ENCODE data around the gene POPDC2.

The POPDC2 gene

GRCh38 chr3:119669906-119670570 is 9.6 kb upstream of the POPDC2 start:
- no peak for DNase-seq (ENCODE audit: low read depth, low spot score)
- Histone ChIP-seq H3K27me3 (ENCODE audit: control insufficient read depth, insufficient read depth, low read length) (no peaks in the 10 kb centered on the region), H3K27ac (ENCODE audit: low read length) (no peak overlapping the region), H3K4me3 (ENCODE audit: low read length) (no peak overlapping the region), H3K4me1 (ENCODE audit: control insufficient read depth, insufficient read depth, low read length) (no peaks in the 10 kb centered on the region), H3K9me3 (ENCODE audit: control insufficient read depth, insufficient read depth, low read length) (no peaks in the 10 kb centered on the region), H3K36me3 (ENCODE audit: control insufficient read depth, insufficient read depth, low read length) (peaks cover 11% of the 10 kb centered on the region)
- WGBS (ENCODE audit: insufficient coverage, insufficient read length), result no CpG with 5 or more reads among the region's 5 CpGs

GRCh38 chr3:119665954-119666559 is 5.7 kb upstream of the POPDC2 start:
- no peaks in the 10 kb centered on the region for H3K36me3 ChIP-seq (ENCODE audit: control insufficient read depth, insufficient read depth, low read length)
- no peak for DNase-seq (ENCODE audit: low read depth, low spot score)
- H3K27me3 ChIP-seq (ENCODE audit: control insufficient read depth, insufficient read depth, low read length), result no peaks in the 10 kb centered on the region
- H3K4me1 ChIP-seq (ENCODE audit: control insufficient read depth, insufficient read depth, low read length), result no peaks in the 10 kb centered on the region
- no peak overlapping the region for H3K27ac ChIP-seq (ENCODE audit: low read length)
- H3K9me3 ChIP-seq (ENCODE audit: control insufficient read depth, insufficient read depth, low read length), result no peaks in the 10 kb centered on the region
- WGBS (ENCODE audit: insufficient coverage, insufficient read length), result no CpG with 5 or more reads among the region's 6 CpGs
- H3K4me3 ChIP-seq (ENCODE audit: low read length), result no peak overlapping the region

- Histone ChIP-seq H3K27ac (ENCODE audit: low read length) (no peak overlapping the region), H3K4me3 (ENCODE audit: low read length) (no peak overlapping the region), H3K27me3 (ENCODE audit: control insufficient read depth, insufficient read depth, low read length) (no peaks in the 10 kb centered on the region), H3K4me1 (ENCODE audit: control insufficient read depth, insufficient read depth, low read length) (no peaks in the 10 kb centered on the region), H3K9me3 (ENCODE audit: control insufficient read depth, insufficient read depth, low read length) (no peaks in the 10 kb centered on the region), H3K36me3 (ENCODE audit: control insufficient read depth, insufficient read depth, low read length) (no peaks in the 10 kb centered on the region)
- no CpG with 5 or more reads among the region's 4 CpGs for WGBS (ENCODE audit: insufficient coverage, insufficient read length)
- DNase-seq (ENCODE audit: low read depth, low spot score), result no peak
Measured at GRCh38 chr3:119664850-119665379, 4.5 kb upstream of the POPDC2 start.

GRCh38 chr3:119664370-119664769 is 4.0 kb upstream of the POPDC2 start:
- Histone ChIP-seq H3K27me3 (ENCODE audit: control insufficient read depth, insufficient read depth, low read length) (no peaks in the 10 kb centered on the region), H3K9me3 (ENCODE audit: control insufficient read depth, insufficient read depth, low read length) (no peaks in the 10 kb centered on the region), H3K36me3 (ENCODE audit: control insufficient read depth, insufficient read depth, low read length) (no peaks in the 10 kb centered on the region), H3K4me3 (ENCODE audit: low read length) (no peak overlapping the region), H3K27ac (ENCODE audit: low read length) (no peak overlapping the region), H3K4me1 (ENCODE audit: control insufficient read depth, insufficient read depth, low read length) (no peaks in the 10 kb centered on the region)
- WGBS (ENCODE audit: insufficient coverage, insufficient read length), result no CpG with 5 or more reads among the region's 4 CpGs
- DNase-seq (ENCODE audit: low read depth, low spot score), result no peak

- no CpG with 5 or more reads among the region's 2 CpGs for WGBS (ENCODE audit: insufficient coverage, insufficient read length)
- Histone ChIP-seq H3K9me3 (ENCODE audit: control insufficient read depth, insufficient read depth, low read length) (no peaks in the 10 kb centered on the region), H3K4me3 (ENCODE audit: low read length) (no peak overlapping the region), H3K4me1 (ENCODE audit: control insufficient read depth, insufficient read depth, low read length) (no peaks in the 10 kb centered on the region), H3K27me3 (ENCODE audit: control insufficient read depth, insufficient read depth, low read length) (no peaks in the 10 kb centered on the region), H3K36me3 (ENCODE audit: control insufficient read depth, insufficient read depth, low read length) (no peaks in the 10 kb centered on the region), H3K27ac (ENCODE audit: low read length) (no peak overlapping the region)
- no peak for DNase-seq (ENCODE audit: low read depth, low spot score)
Measured at GRCh38 chr3:119663885-119664284, 3.5 kb upstream of the POPDC2 start.

GRCh38 chr3:119662604-119663373 is 2.4 kb upstream of the POPDC2 start:
- no peak for DNase-seq (ENCODE audit: low read depth, low spot score)
- no peak overlapping the region for H3K4me3 ChIP-seq (ENCODE audit: low read length)
- WGBS (ENCODE audit: insufficient coverage, insufficient read length), result no CpG with 5 or more reads among the region's 1 CpG
- no peak overlapping the region for H3K27ac ChIP-seq (ENCODE audit: low read length)
- no peaks in the 10 kb centered on the region for H3K9me3 ChIP-seq (ENCODE audit: control insufficient read depth, insufficient read depth, low read length)
- no peaks in the 10 kb centered on the region for H3K27me3 ChIP-seq (ENCODE audit: control insufficient read depth, insufficient read depth, low read length)
- H3K4me1 ChIP-seq (ENCODE audit: control insufficient read depth, insufficient read depth, low read length), result no peaks in the 10 kb centered on the region
- no peaks in the 10 kb centered on the region for H3K36me3 ChIP-seq (ENCODE audit: control insufficient read depth, insufficient read depth, low read length)

- H3K27ac ChIP-seq (ENCODE audit: low read length), result no peak overlapping the region
- no CpG with 5 or more reads among the region's 9 CpGs for WGBS (ENCODE audit: insufficient coverage, insufficient read length)
- DNase-seq (ENCODE audit: low read depth, low spot score), result no peak
- H3K36me3 ChIP-seq (ENCODE audit: control insufficient read depth, insufficient read depth, low read length), result no peaks in the 10 kb centered on the region
- H3K4me1 ChIP-seq (ENCODE audit: control insufficient read depth, insufficient read depth, low read length), result no peaks in the 10 kb centered on the region
- no peaks in the 10 kb centered on the region for H3K9me3 ChIP-seq (ENCODE audit: control insufficient read depth, insufficient read depth, low read length)
- H3K27me3 ChIP-seq (ENCODE audit: control insufficient read depth, insufficient read depth, low read length), result no peaks in the 10 kb centered on the region
- no peak overlapping the region for H3K4me3 ChIP-seq (ENCODE audit: low read length)
Measured at GRCh38 chr3:119659606-119660291, 640 bp downstream of the POPDC2 start.

GRCh38 chr3:119658994-119659393 is 1.4 kb downstream of the POPDC2 start:
- no peak for DNase-seq (ENCODE audit: low read depth, low spot score)
- H3K27me3 ChIP-seq (ENCODE audit: control insufficient read depth, insufficient read depth, low read length), result no peaks in the 10 kb centered on the region
- no CpG with 5 or more reads among the region's 2 CpGs for WGBS (ENCODE audit: insufficient coverage, insufficient read length)
- no peaks in the 10 kb centered on the region for H3K9me3 ChIP-seq (ENCODE audit: control insufficient read depth, insufficient read depth, low read length)
- H3K27ac ChIP-seq (ENCODE audit: low read length), result no peak overlapping the region
- no peaks in the 10 kb centered on the region for H3K36me3 ChIP-seq (ENCODE audit: control insufficient read depth, insufficient read depth, low read length)
- H3K4me1 ChIP-seq (ENCODE audit: control insufficient read depth, insufficient read depth, low read length), result no peaks in the 10 kb centered on the region
- no peak overlapping the region for H3K4me3 ChIP-seq (ENCODE audit: low read length)

GRCh38 chr3:119657887-119658702 is 2.3 kb downstream of the POPDC2 start:
- Histone ChIP-seq H3K27ac (ENCODE audit: low read length) (no peak overlapping the region), H3K27me3 (ENCODE audit: control insufficient read depth, insufficient read depth, low read length) (no peaks in the 10 kb centered on the region), H3K9me3 (ENCODE audit: control insufficient read depth, insufficient read depth, low read length) (no peaks in the 10 kb centered on the region), H3K36me3 (ENCODE audit: control insufficient read depth, insufficient read depth, low read length) (no peaks in the 10 kb centered on the region), H3K4me1 (ENCODE audit: control insufficient read depth, insufficient read depth, low read length) (no peaks in the 10 kb centered on the region), H3K4me3 (ENCODE audit: low read length) (no peak overlapping the region)
- DNase-seq (ENCODE audit: low read depth, low spot score), result no peak
- 100% methylated on average over 2 of the region's 4 CpGs for WGBS (ENCODE audit: insufficient coverage, insufficient read length)
